Measurements from ENCODE around the gene MACROD2. TPM values are rescaled to one million over a fixed set of nuclear protein-coding genes. Genes with fewer than 3 reads are reported as not detected.

Gene MACROD2
- total RNA-seq, 1 donor from 2014 or later: 17.1 TPM

- DNase-seq (ENCODE audit: low spot score): no peak
Measured at GRCh38 chr20:15613530-15613929, 1618.2 kb downstream of the MACROD2 start.

DNA sequence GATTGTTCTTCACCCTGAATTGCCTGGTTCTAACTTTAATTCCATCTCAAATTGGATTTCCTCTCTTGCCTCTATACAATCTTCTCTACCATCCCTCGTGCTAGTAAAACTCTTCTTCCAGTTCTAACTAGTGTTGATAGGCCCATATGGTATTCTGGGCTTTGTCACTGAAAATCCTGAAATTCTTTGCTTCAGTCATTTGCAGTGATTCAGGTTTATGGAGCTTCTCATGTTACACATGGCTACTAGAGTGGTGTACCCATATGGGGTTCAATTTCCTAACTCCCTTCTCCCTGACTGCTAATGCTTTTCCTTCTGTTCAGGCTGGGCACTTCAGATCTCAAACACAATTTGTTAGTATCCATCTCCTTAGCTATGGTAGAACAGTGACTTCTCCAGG, 1621.3 kb downstream of the MACROD2 start:
- DNase-seq (ENCODE audit: low spot score): no peak

- DNase-seq (ENCODE audit: low spot score): no peak
Measured at GRCh38 chr20:15618110-15618509, 1622.8 kb downstream of the MACROD2 start.

GRCh38 chr20:15618912-15619311, 1623.6 kb downstream of the MACROD2 start:
- no peak for DNase-seq (ENCODE audit: low spot score)

- no peak for DNase-seq (ENCODE audit: low spot score)
Measured at GRCh38 chr20:15619341-15619740, 1624.0 kb downstream of the MACROD2 start.

- no peak for DNase-seq (ENCODE audit: low spot score)
Measured at GRCh38 chr20:15619816-15620215, 1624.5 kb downstream of the MACROD2 start.

DNA sequence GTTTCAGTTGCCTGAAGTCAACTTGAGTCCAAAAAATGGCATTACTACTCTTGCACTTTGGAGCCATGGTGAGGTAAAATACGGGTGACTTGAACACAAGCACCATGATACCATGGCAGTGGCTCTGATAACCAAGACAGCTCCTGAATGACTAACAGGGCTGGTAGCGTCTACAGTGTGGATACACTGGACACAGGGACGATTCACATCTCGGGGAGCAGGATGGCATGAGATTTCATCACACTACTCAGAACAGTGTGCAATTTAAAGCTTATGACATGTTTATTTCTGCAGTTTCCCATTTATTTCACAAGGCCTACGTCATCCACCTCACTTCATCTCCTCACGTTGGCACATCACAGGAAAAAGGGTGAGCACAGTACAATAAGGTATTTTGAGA, 1627.1 kb downstream of the MACROD2 start:
- no peak for DNase-seq (ENCODE audit: low spot score)

- no peak for DNase-seq (ENCODE audit: low spot score)
Measured at GRCh38 chr20:15623215-15623614, 1627.9 kb downstream of the MACROD2 start.

DNA sequence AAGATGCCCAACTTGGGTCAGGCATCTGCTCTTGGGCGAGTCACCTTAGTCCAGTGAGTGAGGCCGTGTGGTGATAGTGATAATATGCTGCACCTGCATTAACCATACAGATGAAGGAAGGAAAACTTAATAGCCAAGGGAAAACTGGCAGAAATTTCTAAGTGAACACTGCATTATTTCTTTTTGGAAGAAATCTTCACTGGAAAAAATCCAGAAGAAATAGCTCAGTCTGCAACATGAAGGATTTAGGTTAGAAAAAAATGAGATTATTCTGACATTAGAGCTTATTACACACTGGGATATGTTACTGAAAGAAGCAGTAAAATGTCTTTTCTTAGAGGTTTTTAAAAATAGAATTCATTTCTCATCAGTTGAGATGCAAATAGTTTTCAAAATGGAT, 1630.7 kb downstream of the MACROD2 start:
- DNase-seq (ENCODE audit: low spot score): no peak

- no peak for DNase-seq (ENCODE audit: low spot score)
Measured at GRCh38 chr20:15627089-15627488, 1631.8 kb downstream of the MACROD2 start.

- no peak for DNase-seq (ENCODE audit: low spot score)
Measured at GRCh38 chr20:15627501-15627903, 1632.2 kb downstream of the MACROD2 start.

DNA sequence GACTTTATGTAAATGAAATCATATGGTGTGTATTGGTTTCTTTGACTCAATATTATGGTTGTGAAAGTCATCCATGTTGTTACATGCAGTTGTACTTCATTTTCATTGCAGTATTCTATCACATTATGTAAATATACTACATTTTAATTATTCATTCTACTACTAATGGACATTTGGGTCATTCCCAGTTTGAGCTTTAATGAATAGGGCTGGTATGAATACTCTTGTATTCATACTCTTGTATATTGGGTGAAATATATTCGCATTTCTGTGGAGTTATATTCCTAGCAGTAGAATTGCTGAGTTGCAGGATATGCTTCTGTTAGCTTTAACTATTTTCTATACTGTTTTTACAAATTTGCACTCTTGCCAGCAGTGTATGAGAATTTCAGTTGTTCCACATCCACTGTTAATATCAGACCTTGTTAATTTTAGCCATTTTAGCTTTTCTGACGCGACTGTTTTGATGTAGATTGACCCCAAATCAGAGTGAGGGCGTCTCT, 1633.6 kb downstream of the MACROD2 start:
- DNase-seq (ENCODE audit: low spot score): no peak

- DNase-seq (ENCODE audit: low spot score): no peak
Measured at GRCh38 chr20:15630360-15630759, 1635.0 kb downstream of the MACROD2 start.

DNA sequence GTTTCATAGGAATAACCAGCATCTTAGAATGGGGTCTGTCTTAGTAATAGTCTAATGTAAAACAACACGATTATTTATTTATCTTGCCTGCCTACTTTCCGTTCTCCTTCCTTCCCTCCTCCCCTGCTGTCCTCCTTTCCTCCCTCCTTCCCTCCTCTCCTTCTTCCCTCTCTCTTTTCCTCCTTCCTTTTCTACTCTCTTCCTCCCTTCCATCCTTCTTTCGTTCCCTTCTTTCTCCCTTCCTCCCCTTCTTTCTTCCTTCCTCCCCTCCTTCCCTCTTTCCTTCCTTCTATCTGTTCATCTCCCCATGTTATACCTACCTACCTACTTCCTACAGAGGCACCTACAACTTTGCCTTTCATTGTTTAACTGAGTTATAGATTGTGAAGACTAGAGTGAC, 1637.4 kb downstream of the MACROD2 start:
- DNase-seq (ENCODE audit: low spot score): no peak

GRCh38 chr20:15634102-15634501, 1638.8 kb downstream of the MACROD2 start:
- DNase-seq (ENCODE audit: low spot score): no peak

DNA sequence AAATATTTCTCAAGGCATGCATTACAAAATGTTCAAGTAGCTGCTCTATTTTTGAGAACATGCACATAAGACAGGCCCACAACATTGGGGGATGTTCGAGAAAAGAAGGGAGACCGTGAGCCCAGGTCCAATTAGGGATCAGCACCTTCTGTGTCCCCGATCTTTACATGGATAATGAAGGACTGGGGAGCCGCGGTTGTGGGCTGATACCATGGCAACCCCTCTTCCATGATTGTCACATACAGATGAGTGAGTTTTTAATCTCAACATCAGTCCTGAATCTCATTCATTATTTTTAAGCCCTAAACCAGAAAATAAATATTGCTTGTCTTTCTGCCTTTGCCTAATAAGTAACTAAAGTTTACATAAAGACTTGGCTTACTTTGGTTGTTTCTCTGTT, 1642.2 kb downstream of the MACROD2 start:
- no peak for DNase-seq (ENCODE audit: low spot score)

GRCh38 chr20:15637950-15638754, 1642.8 kb downstream of the MACROD2 start:
- no peak for DNase-seq (ENCODE audit: low spot score)

DNA sequence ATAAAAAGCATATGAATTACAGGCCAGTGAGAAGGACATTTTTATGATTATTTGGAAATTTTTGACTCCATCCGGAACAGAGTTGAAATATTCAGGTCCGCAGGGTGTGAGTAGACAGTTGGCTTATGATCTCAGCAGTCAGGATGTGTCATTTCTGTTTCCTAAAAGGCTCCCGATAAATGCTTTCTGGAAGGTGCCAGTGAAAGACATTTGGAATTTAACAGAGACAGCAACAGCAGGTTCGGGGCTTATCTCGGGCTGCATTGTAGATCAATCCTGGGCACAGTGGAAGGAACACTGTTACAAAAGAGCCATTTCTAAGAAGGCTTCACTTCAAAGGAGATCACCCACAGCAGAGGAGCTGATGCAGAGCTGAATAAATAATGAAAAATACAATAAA, 1643.5 kb downstream of the MACROD2 start:
- no peak for DNase-seq (ENCODE audit: low spot score)

DNA sequence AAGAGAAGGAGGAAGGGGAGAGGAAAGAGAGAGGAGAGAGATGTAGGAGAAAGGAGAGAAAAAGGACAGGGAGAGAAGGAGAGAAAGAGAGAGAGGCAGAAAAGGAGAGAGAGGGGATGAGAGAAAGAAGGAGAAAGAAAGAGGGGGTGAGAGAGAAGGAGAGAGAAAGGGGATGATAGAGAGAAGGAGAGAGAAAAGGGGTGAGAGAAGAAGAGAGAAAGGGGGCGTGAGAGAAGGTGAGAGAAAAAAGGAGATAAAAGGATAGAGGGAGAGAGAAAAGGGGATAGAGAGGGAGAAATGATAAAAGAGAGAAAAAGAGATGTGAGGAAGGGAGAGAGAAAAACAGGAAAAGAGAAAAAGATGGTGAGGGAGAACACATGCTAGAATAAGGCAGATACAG, 1644.5 kb downstream of the MACROD2 start:
- DNase-seq (ENCODE audit: low spot score): no peak

GRCh38 chr20:15642109-15642508, 1646.8 kb downstream of the MACROD2 start:
- no peak for DNase-seq (ENCODE audit: low spot score)

- no peak for DNase-seq (ENCODE audit: low spot score)
Measured at GRCh38 chr20:15642676-15643075, 1647.4 kb downstream of the MACROD2 start.

DNA sequence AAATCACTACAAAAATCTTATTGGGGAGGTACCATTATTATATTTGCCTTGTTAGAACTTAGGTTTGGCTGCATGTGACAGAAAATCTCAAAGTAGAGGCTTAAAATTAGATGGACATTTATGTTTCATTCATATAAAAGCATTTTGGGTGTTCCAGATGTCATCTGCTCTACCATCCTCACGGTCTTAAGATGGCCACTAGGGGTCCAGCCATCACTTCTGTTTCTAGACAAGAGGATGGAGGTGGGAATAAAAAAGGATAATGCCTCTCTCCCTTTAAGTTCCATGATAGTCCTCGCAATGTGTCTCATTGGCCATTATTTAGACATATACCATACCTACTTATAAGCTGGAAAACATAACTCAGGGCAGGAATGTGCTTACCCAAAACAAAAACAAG, 1648.4 kb downstream of the MACROD2 start:
- DNase-seq (ENCODE audit: low spot score): no peak

DNA sequence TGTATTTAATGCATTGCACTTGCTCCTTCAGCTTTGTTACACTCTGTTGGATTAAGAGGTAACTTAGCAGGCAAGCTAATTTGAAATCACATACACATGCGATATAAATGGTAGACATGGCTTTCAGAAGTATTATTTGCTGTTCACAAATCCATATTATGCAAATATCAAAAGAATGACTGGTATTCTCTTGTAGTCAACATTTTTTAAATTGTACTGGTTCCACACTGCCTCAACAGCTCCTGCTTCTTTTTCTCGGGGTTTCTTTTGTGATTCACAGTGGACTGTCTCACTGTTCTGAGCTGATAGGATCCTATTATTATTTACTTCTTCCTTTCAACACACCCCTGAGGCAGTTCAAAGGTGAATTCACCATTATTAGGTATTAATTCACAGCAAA, 1650.5 kb downstream of the MACROD2 start:
- no peak for DNase-seq (ENCODE audit: low spot score)
